HL-60 (cell line): ENCODE data around the gene LRMDA.

Experiments used
- DNase-seq, 2 experiments: peaks; one replicate each; pipeline ENCODE4 v3.0.0-alpha.2; 2010 to 2020; ENCODE audit warnings: low read depth in 1 of 2, low spot score in 1 of 2
- H3K27ac ChIP-seq: fragments of 250-450 bp; sonication (Bioruptor Pico); replicated peaks from 2 replicates; pipeline ENCODE4 v1.5.1; 2020; ENCODE audit warnings: mild to moderate bottlenecking, moderate library complexity
- H3K27me3 ChIP-seq: fragments of 250-450 bp; sonication (Bioruptor Pico); 2 replicates; pipeline ENCODE4 v1.5.1; 2021; ENCODE audit warnings: mild to moderate bottlenecking, moderate library complexity; ENCODE audit not compliant: insufficient read depth, poor library complexity, severe bottlenecking
- H3K4me3 ChIP-seq: replicated peaks from 2 replicates; pipeline ENCODE4 v1.5.1; 2011; ENCODE audit warnings: mild to moderate bottlenecking, control low read depth, low read length; ENCODE audit not compliant: insufficient read depth
- CTCF ChIP-seq: IDR thresholded peaks from one replicate; pipeline ENCODE4 v1.5.1; 2011; ENCODE audit warnings: low read length, control low read depth, inconsistent platforms; ENCODE audit not compliant: insufficient read depth
- GABPA ChIP-seq: IDR thresholded peaks from 2 replicates; pipeline ENCODE4 v1.6.1; 2012; ENCODE audit warnings: low read depth
- POLR2AphosphoS5 ChIP-seq: IDR thresholded peaks from 2 replicates; pipeline ENCODE4 v1.6.1; 2012; ENCODE audit warnings: low read depth
- REST ChIP-seq: IDR thresholded peaks from 2 replicates; pipeline ENCODE4 v1.6.1; 2012; ENCODE audit warnings: low read depth; ENCODE audit not compliant: insufficient replicate concordance
- SPI1 ChIP-seq: IDR thresholded peaks from 2 replicates; pipeline ENCODE4 v1.6.1; 2012; ENCODE audit warnings: low read depth, mild to moderate bottlenecking, borderline replicate concordance

LRMDA gene

GRCh38 chr10:76299501-76299900, 868.1 kb downstream of the LRMDA start:
- no peak overlapping the region for H3K27ac ChIP-seq
- no peak overlapping the region for H3K4me3 ChIP-seq
- no peak for TF ChIP-seq POLR2AphosphoS5
- no peak for TF ChIP-seq REST
- TF ChIP-seq SPI1, result no peak
- no peak for TF ChIP-seq GABPA
- no peak for TF ChIP-seq CTCF
- no peak for DNase-seq
- no peaks in the 10 kb centered on the region for H3K27me3 ChIP-seq

- Histone ChIP-seq H3K27ac (no peak overlapping the region), H3K4me3 (no peak overlapping the region), H3K27me3 (no peaks in the 10 kb centered on the region)
- no peak for TF ChIP-seq SPI1
- no peak for TF ChIP-seq REST
- TF ChIP-seq CTCF, result no peak
- TF ChIP-seq GABPA, result no peak
- TF ChIP-seq POLR2AphosphoS5, result no peak
- DNase-seq, result no peak
Measured at GRCh38 chr10:76301211-76301610, 869.8 kb downstream of the LRMDA start.

GRCh38 chr10:76301950-76302349, 870.5 kb downstream of the LRMDA start:
- Histone ChIP-seq H3K27ac (no peak overlapping the region), H3K4me3 (no peak overlapping the region), H3K27me3 (no peaks in the 10 kb centered on the region)
- no peak for DNase-seq
- TF ChIP-seq SPI1, result no peak
- TF ChIP-seq CTCF, result no peak
- TF ChIP-seq REST, result no peak
- TF ChIP-seq GABPA, result no peak
